ENCODE measurements around the gene PDE6A.

Gene PDE6A

DNA sequence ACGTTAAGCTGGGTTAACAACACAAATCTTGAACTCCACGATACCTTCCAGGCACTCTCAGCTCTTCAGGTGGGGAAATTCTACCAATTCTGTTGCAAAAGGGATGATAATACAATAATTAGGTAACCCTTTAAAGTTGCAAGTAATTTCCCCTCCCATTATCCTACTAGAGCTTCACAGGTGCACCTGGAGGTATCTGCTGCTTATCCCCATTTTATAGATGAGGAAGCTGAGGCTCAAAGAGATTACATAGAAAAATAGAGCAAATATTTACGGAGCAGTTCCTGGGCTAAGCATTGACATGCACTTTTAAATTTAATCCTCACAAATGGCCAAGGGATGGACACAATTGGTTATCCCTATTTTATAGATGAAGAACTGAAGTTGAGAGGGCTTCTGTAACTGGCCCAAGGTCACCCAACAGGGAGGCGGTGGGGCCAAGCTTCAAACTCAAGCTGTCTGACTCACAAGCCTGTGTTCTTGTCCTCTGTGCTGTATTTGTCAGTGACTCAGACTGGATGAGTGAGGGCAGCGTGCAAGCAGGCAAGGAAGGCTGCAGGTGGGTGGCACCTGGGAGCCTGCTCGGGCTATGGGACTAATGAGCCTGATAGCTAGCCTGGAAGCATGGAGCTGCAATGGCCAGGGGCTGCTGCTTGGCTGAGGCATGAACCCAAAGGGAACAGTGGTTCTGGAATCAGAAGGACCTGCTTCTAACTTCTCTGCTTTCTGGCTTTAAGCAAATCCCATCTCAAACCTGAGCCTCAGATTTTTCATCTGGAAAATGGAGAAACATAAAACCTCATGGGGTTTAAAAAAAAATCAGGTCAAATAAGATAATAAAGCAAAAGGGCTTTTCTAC lies 105.5 kb downstream of the PDE6A start:
- TF ChIP-seq GATA2 (IDR thresholded peaks at IDR 0.05; ENCODE audit: low read depth, low read length) (no peak), GATA3 (IDR thresholded peaks at IDR 0.05; ENCODE audit: low read depth, low read length) (no peak)

DNA sequence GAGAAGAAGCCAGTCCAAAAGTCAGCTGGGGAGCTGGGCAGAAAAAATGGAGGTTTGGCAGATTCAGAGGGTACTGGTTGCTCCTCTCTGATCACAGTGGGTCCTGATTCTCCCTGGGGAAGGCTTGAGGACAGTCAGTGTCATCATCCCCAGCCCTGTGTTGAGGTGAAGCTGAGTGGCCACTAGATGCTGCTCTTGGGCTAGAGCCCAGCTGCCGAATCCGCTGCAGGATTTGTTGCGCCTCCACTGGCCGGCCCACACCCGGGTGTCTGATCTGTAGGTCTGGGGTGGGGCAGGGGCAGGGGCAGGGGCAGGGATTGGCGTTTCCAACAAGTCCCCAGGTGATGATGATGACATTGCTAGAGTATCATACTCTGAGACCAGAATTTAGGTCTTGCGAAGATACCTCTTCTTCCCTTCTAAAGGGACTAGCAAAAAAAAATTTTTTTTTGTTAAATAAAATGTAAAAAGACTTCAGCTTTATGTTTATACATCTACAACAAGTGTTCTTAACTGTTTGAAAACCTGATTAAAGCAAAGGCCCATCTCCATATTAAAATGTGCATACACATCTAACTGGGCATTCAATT lies 106.8 kb downstream of the PDE6A start:
- TF ChIP-seq GATA3 (IDR thresholded peaks at IDR 0.05; ENCODE audit: low read depth, low read length), result no peak
- TF ChIP-seq GATA2 (IDR thresholded peaks at IDR 0.05; ENCODE audit: low read depth, low read length), result no peak

DNA sequence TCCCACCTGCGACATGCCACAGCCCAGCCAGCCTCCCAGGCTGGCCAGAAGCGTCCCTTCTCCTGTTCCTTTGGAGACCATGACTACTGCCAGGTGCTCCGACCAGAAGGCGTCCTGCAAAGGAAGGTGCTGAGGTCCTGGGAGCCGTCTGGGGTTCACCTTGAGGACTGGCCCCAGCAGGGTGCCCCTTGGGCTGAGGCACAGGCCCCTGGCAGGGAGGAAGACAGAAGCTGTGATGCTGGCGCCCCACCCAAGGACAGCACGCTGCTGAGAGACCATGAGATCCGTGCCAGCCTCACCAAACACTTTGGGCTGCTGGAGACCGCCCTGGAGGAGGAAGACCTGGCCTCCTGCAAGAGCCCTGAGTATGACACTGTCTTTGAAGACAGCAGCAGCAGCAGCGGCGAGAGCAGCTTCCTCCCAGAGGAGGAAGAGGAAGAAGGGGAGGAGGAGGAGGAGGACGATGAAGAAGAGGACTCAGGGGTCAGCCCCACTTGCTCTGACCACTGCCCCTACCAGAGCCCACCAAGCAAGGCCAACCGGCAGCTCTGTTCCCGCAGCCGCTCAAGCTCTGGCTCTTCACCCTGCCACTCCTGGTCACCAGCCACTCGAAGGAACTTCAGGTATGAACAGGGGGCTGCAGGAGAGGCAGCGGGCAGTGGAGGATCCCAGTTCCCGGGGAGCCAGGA lies 108.0 kb downstream of the PDE6A start:
- TF ChIP-seq GATA2 (IDR thresholded peaks at IDR 0.05; ENCODE audit: low read depth, low read length) (no peak), GATA3 (IDR thresholded peaks at IDR 0.05; ENCODE audit: low read depth, low read length) (no peak)

DNA sequence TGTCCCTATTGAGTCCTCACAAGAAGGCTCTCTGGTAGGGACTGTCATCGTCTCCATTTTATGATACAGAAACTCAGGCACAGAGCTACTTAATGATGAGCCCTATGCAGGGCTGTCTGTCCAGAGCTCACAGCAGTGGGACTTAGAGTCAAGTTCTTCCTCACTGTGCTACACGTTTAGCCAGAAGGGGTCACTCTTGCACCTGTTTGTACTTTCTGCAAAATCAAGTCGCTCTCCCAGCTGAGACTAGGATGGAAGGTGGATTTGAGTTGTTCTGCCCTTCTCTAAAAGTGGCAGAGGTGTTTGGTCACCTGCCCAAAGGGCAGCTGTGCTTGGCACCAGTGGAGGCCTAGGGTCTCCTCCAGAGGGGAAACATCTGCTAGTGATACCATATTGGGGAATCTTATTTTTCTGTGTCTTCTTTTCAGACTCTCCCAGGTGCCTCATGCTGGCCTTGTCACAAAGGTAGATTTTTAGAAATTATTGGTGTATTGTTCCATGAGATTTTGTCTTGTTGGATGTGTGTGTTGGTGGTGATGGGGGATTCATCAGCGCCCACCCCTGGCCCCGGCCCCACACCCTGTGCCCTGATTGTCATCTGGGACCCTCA lies 110.2 kb downstream of the PDE6A start:
- TF ChIP-seq GATA2 (IDR thresholded peaks at IDR 0.05; ENCODE audit: low read depth, low read length), result no peak
- TF ChIP-seq GATA3 (IDR thresholded peaks at IDR 0.05; ENCODE audit: low read depth, low read length), result no peak

DNA sequence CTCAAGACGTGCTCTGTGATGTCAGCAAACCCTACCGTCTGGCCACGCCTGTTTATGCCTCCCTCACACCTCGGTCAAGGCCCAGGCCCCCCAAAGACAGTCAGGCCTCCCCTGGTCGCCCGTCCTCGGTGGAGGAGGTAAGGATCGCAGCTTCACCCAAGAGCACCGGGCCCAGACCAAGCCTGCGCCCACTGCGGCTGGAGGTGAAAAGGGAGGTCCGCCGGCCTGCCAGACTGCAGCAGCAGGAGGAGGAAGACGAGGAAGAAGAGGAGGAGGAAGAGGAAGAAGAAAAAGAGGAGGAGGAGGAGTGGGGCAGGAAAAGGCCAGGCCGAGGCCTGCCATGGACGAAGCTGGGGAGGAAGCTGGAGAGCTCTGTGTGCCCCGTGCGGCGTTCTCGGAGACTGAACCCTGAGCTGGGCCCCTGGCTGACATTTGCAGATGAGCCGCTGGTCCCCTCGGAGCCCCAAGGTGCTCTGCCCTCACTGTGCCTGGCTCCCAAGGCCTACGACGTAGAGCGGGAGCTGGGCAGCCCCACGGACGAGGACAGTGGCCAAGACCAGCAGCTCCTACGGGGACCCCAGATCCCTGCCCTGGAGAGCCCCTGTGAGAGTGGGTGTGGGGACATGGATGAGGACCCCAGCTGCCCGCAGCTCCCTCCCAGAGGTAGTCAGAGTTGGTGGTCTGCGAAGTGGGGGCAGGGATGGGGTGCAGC lies 111.3 kb downstream of the PDE6A start:
- TF ChIP-seq GATA2 (IDR thresholded peaks at IDR 0.05; ENCODE audit: low read depth, low read length) (no peak), GATA3 (IDR thresholded peaks at IDR 0.05; ENCODE audit: low read depth, low read length) (no peak)

DNA sequence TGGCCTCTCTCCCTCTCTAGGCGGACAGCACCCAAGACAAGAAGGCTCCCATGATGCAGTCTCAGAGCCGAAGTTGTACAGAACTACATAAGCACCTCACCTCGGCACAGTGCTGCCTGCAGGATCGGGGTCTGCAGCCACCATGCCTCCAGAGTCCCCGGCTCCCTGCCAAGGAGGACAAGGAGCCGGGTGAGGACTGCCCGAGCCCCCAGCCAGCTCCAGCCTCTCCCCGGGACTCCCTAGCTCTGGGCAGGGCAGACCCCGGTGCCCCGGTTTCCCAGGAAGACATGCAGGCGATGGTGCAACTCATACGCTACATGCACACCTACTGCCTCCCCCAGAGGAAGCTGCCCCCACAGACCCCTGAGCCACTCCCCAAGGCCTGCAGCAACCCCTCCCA lies 112.0 kb downstream of the PDE6A start:
- TF ChIP-seq GATA3 (IDR thresholded peaks at IDR 0.05; ENCODE audit: low read depth, low read length) (no peak), GATA2 (IDR thresholded peaks at IDR 0.05; ENCODE audit: low read depth, low read length) (no peak)

DNA sequence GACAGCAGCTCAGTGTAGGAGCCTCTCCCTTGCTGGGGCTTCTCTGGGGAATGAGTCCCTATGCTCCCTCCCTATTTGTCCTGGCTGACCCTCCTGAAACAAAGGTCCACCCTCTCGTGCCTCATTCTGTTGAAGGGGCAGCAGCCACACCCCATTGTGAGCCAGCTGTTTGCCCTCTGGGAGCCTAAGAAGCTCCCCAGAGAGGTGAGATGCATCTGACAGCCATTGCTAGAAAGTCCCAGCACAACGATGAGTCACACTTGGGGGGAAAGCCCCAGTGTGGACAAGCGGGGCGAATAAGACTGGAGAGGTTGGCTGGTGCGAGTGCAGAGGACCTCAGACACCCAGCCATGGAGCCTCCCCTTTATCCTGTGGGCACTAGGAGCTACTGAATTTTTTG lies 113.1 kb downstream of the PDE6A start:
- TF ChIP-seq GATA2 (IDR thresholded peaks at IDR 0.05; ENCODE audit: low read depth, low read length) (no peak), GATA3 (IDR thresholded peaks at IDR 0.05; ENCODE audit: low read depth, low read length) (no peak)

DNA sequence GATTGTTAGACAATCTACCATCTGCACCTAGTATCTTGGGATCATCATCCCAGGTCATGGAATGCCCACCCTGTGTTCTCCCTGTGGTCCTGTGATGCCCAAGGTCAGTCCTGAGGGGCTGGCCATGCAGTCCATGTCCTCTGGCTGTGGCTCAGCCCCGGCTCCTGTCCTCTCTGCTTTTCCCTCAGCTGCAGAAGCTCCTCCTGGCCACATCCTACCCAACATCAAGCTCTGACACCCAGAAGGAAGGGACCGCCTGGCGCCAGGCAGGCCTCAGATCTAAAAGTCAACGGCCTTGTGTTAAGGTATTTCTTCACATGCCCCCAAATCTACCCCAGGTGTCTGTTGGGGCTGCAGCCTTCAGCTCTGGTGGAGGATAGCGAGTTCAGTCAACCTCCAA lies 114.0 kb downstream of the PDE6A start:
- TF ChIP-seq GATA2 (IDR thresholded peaks at IDR 0.05; ENCODE audit: low read depth, low read length) (no peak), GATA3 (IDR thresholded peaks at IDR 0.05; ENCODE audit: low read depth, low read length) (no peak)

DNA sequence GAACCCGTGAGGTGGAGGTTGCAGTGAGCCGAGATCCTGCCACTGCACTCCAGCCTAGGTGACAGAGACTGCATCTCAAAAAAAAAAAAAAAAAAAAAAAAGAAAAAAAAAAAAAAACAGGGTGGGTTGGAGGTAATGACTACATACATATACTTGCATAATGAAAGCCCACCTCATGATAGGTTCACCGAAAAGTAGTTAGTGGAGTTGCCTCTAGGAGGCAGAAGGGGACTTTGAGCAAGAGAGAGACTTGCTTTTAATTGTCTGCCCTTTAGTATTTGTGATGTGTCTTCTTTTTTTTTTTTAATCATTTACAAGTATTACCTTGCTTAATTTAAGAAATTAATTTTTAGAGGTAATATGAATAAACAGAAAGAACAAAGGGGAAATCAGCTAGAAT lies 114.6 kb downstream of the PDE6A start:
- TF ChIP-seq GATA2 (IDR thresholded peaks at IDR 0.05; ENCODE audit: low read depth, low read length), result no peak
- TF ChIP-seq GATA3 (IDR thresholded peaks at IDR 0.05; ENCODE audit: low read depth, low read length), result no peak

DNA sequence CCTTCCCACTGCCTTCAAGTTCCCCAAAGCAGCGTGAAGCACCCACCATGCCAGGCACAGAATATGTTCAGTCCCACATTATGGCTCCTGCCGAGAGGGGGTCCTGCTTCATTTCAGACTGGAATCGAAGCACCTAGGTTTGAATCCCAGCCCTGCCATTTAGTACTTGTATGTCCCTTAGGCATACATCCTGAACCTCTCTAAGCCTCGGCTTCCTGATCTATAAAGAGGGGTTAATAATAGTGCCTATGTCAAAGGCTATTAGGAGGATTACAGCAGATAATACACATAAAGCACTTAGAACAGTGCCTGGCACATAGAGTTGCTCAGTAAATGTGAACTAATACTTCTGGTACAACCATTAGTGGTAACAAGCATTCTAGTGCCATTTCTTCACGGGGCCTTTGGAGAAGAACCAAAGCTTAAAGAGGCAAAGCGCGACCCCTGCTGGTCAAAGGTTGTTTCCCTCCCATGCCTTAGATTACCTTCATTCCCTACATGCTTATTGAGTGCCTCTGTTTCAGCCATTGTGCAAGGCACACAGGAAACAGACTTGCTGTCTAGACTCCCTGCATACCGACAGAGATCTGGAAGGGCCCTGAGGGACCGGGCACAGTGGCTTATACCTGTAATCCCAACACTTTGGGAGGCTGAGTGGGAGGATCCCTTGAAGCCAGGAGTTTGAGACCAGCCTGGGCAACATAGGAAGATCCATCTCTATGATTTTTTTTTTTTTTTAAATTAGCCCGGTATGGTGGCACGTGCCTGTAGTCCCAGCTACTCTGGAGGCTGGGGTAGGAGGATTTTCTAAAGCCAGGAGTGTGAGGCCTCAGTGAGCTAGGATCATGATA lies 116.2 kb downstream of the PDE6A start:
- TF ChIP-seq GATA3 (IDR thresholded peaks at IDR 0.05; ENCODE audit: low read depth, low read length) (no peak), GATA2 (IDR thresholded peaks at IDR 0.05; ENCODE audit: low read depth, low read length) (no peak)

DNA sequence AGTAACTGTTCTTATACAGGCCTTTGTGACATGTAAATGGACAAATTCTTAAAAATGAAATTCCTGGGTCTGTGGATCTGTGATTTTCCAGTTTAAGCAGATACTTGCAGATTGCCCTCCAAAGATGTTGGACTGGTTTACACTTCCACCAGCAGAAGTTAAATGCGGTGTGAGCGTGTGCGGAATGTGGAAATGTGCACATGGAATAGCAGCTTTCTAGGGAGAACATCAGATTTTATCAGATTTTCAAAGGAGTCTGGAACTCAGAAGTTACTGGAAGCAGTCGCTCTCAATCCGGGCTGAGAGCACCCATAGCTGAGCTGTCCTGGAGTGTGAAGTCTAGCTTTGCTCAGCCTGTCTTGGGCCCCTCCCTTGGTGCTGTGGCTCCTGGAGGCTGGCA lies 117.0 kb downstream of the PDE6A start:
- TF ChIP-seq GATA2 (IDR thresholded peaks at IDR 0.05; ENCODE audit: low read depth, low read length) (no peak), GATA3 (IDR thresholded peaks at IDR 0.05; ENCODE audit: low read depth, low read length) (no peak)

DNA sequence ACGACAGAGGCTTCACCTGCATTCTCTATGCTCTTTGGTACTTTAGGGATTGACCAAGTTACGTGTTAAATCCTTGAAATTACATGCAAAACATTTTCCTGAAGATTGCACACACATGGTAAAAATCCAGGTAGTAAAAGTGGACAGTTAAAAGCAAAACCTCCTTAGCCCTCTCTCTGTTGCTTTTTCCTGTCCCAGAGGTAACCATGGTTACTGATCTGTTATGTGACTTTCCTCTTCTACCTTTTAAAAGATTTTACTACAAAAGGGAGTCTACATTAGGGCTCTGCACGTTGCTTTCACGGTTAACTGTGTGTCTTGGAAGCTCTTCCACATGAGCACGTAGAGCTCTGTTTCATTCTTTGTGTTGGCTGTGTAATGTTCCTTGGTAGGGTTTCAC lies 117.5 kb downstream of the PDE6A start:
- no peak for TF ChIP-seq GATA2 (IDR thresholded peaks at IDR 0.05; ENCODE audit: low read depth, low read length)

DNA sequence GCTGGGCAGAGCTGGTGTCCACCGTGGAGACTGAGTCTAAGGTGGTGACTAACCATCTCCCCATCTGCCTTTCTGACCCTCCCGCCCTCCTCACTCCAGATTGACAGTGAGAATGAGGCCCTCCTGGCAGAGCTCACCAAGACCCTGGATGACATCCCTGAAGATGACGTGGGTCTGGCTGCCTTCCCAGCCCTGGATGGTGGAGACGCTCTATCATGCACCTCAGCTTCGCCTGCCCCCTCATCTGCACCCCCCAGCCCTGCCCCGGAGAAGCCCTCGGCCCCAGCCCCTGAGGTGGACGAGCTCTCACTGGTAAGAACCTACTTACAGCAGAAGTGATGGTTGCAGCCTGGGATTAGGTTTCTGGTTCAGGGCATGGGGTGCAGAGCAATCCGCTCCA lies 118.0 kb downstream of the PDE6A start:
- TF ChIP-seq GATA2 (IDR thresholded peaks at IDR 0.05; ENCODE audit: low read depth, low read length) (no peak), GATA3 (IDR thresholded peaks at IDR 0.05; ENCODE audit: low read depth, low read length) (no peak)
